Skeletal muscle tissue (tissue), 4 donors: ENCODE results near the gene PPME1. TPM values are rescaled to one million over a fixed set of nuclear protein-coding genes. Genes with fewer than 3 reads are reported as not detected.

ENCODE experiments used
- H3K27ac ChIP-seq: one replicate; pipeline ENCODE4 v1.7.0; 2013; ENCODE audit warnings: mild to moderate bottlenecking, low read depth, low read length, inconsistent platforms
- H3K27me3 ChIP-seq, 3 donors: one replicate each; pipeline ENCODE4 v1.7.0; 2013; ENCODE audit warnings: low read length in 3 of 3; ENCODE audit not compliant: control insufficient read depth in 3 of 3, insufficient read depth in 3 of 3
- H3K36me3 ChIP-seq, 3 donors: one replicate each; pipeline ENCODE4 v1.7.0; 2013; ENCODE audit warnings: low read length in 3 of 3; ENCODE audit not compliant: control insufficient read depth in 3 of 3, insufficient read depth in 3 of 3
- H3K4me1 ChIP-seq, 3 donors: one replicate each; pipeline ENCODE4 v1.7.0; 2013; ENCODE audit warnings: low read length in 3 of 3, mild to moderate bottlenecking in 3 of 3; ENCODE audit not compliant: control insufficient read depth in 3 of 3, insufficient read depth in 3 of 3
- H3K4me3 ChIP-seq, 3 donors: one replicate each; pipeline ENCODE4 v1.7.0; 2013; ENCODE audit warnings: low read length in 3 of 3
- H3K9ac ChIP-seq, 3 donors: one replicate each; pipeline ENCODE4 v1.7.0; 2013; ENCODE audit warnings: low read length in 3 of 3, mild to moderate bottlenecking in 3 of 3, moderate library complexity in 2 of 3, low read depth in 1 of 3
- H3K9me3 ChIP-seq, 3 donors: one replicate each; pipeline ENCODE4 v1.7.0; 2013; ENCODE audit warnings: low read length in 3 of 3; ENCODE audit not compliant: control insufficient read depth in 3 of 3
- total RNA-seq: library from RNA; depleted of rRNA; stranded (reverse); fragments of >200 nt; gene quantifications from one replicate; pipeline ENCODE4 v1.2.3, GENCODE V29; 2014
- donor health status: Osteomylitis.

Gene PPME1
- total RNA-seq, 1 donor from 2014 or later: 18.3 TPM

GRCh38 chr11:74179234-74180052, 8.4 kb downstream of the PPME1 start:
- Histone ChIP-seq H3K36me3 (no peaks in the 10 kb centered on the region), H3K9me3 (no peaks in the 10 kb centered on the region), H3K4me1 (peaks cover 4 to 14% (median 11%) of the 10 kb centered on the region in 3 donors), H3K9ac (peak overlapping the region; percentile 32 to 59 (median 47)), H3K4me3 (peak overlapping the region in 1 of 3 donors; percentile 9), H3K27ac (peak overlapping the region; percentile 77), H3K27me3 (no peaks in the 10 kb centered on the region)

GRCh38 chr11:74182635-74183034, 11.5 kb downstream of the PPME1 start:
- H3K27ac ChIP-seq: no peak overlapping the region
- H3K4me1 ChIP-seq: peaks cover 4 to 18% (median 11%) of the 10 kb centered on the region in 3 donors
- no peak overlapping the region for H3K4me3 ChIP-seq
- no peak overlapping the region for H3K9ac ChIP-seq
- H3K36me3 ChIP-seq: no peaks in the 10 kb centered on the region
- H3K27me3 ChIP-seq: no peaks in the 10 kb centered on the region
- no peaks in the 10 kb centered on the region for H3K9me3 ChIP-seq

- Histone ChIP-seq H3K4me1 (peaks cover under 1 to 5% (median 1%) of the 10 kb centered on the region in 3 donors), H3K36me3 (no peaks in the 10 kb centered on the region), H3K4me3 (no peak overlapping the region), H3K27ac (no peak overlapping the region), H3K9me3 (no peaks in the 10 kb centered on the region), H3K27me3 (no peaks in the 10 kb centered on the region), H3K9ac (no peak overlapping the region)
Observed at GRCh38 chr11:74185285-74185684, 14.2 kb downstream of the PPME1 start.

- Histone ChIP-seq H3K36me3 (no peaks in the 10 kb centered on the region), H3K27ac (no peak overlapping the region), H3K9ac (no peak overlapping the region), H3K4me1 (peaks cover 0 to 4% (median 0%) of the 10 kb centered on the region in 3 donors), H3K9me3 (no peaks in the 10 kb centered on the region), H3K4me3 (no peak overlapping the region), H3K27me3 (no peaks in the 10 kb centered on the region)
Observed at GRCh38 chr11:74185695-74186094, 14.6 kb downstream of the PPME1 start.

GRCh38 chr11:74195828-74196227, 24.7 kb downstream of the PPME1 start:
- peaks cover 0 to 3% (median 0%) of the 10 kb centered on the region in 3 donors for H3K4me1 ChIP-seq
- no peak overlapping the region for H3K4me3 ChIP-seq
- no peak overlapping the region for H3K9ac ChIP-seq
- H3K27me3 ChIP-seq: no peaks in the 10 kb centered on the region
- H3K27ac ChIP-seq: no peak overlapping the region
- no peaks in the 10 kb centered on the region for H3K9me3 ChIP-seq
- H3K36me3 ChIP-seq: peaks cover 0 to 5% (median 0%) of the 10 kb centered on the region in 3 donors

GRCh38 chr11:74196781-74197486, 25.8 kb downstream of the PPME1 start:
- no peaks in the 10 kb centered on the region for H3K27me3 ChIP-seq

GRCh38 chr11:74203966-74204365, 32.9 kb downstream of the PPME1 start:
- H3K9me3 ChIP-seq: no peaks in the 10 kb centered on the region
- H3K27ac ChIP-seq: no peak overlapping the region
- peaks cover 5 to 11% (median 5%) of the 10 kb centered on the region in 3 donors for H3K36me3 ChIP-seq
- H3K4me3 ChIP-seq: no peak overlapping the region
- no peaks in the 10 kb centered on the region for H3K27me3 ChIP-seq
- H3K4me1 ChIP-seq: no peaks in the 10 kb centered on the region
- no peak overlapping the region for H3K9ac ChIP-seq

More at GRCh38 chr11:74196781-74197486, 25.8 kb downstream of the PPME1 start:
- no peak overlapping the region for H3K27ac ChIP-seq
- H3K36me3 ChIP-seq: no peaks in the 10 kb centered on the region
- H3K9ac ChIP-seq: no peak overlapping the region
- H3K9me3 ChIP-seq: no peaks in the 10 kb centered on the region
- H3K4me3 ChIP-seq: no peak overlapping the region
- H3K4me1 ChIP-seq: peaks cover 0 to 3% (median 0%) of the 10 kb centered on the region in 3 donors

- Histone ChIP-seq H3K27me3 (no peaks in the 10 kb centered on the region), H3K4me3 (no peak overlapping the region), H3K9ac (no peak overlapping the region), H3K27ac (no peak overlapping the region), H3K36me3 (peaks cover 8 to 18% (median 8%) of the 10 kb centered on the region in 3 donors), H3K9me3 (no peaks in the 10 kb centered on the region), H3K4me1 (no peaks in the 10 kb centered on the region)
Observed at GRCh38 chr11:74204701-74205100, 33.6 kb downstream of the PPME1 start.

- H3K27me3 ChIP-seq: no peaks in the 10 kb centered on the region
- H3K36me3 ChIP-seq: peaks cover 8 to 21% (median 9%) of the 10 kb centered on the region in 3 donors
- H3K27ac ChIP-seq: no peak overlapping the region
- H3K9me3 ChIP-seq: no peaks in the 10 kb centered on the region
- no peak overlapping the region for H3K9ac ChIP-seq
- H3K4me3 ChIP-seq: no peak overlapping the region
- H3K4me1 ChIP-seq: no peaks in the 10 kb centered on the region
Observed at GRCh38 chr11:74205181-74205580, 34.1 kb downstream of the PPME1 start.

- peaks cover 8 to 26% (median 9%) of the 10 kb centered on the region in 3 donors for H3K36me3 ChIP-seq
- H3K4me3 ChIP-seq: no peak overlapping the region
- no peak overlapping the region for H3K27ac ChIP-seq
- H3K4me1 ChIP-seq: no peaks in the 10 kb centered on the region
- H3K9ac ChIP-seq: no peak overlapping the region
- no peaks in the 10 kb centered on the region for H3K9me3 ChIP-seq
- H3K27me3 ChIP-seq: no peaks in the 10 kb centered on the region
Observed at GRCh38 chr11:74206746-74207145, 35.7 kb downstream of the PPME1 start.
